ENCODE results near the gene RALGAPA2. TPM values are rescaled to one million over a fixed set of nuclear protein-coding genes. Genes with fewer than 3 reads are reported as not detected.

Gene RALGAPA2
- total RNA-seq, 2 experiments from 2014 or later = 11.7 to 16.0 TPM

- H3K27ac Mint-ChIP-seq = no peak overlapping the region
Measured at GRCh38 chr20:20492521-20493332, 219.7 kb downstream of the RALGAPA2 start.

GRCh38 chr20:20491784-20492264 lies 220.6 kb downstream of the RALGAPA2 start:
- Mint-ChIP-seq H3K4me1 (peaks cover 25% of the 10 kb centered on the region), H3K4me3 (no peak overlapping the region), H3K9me3 (ENCODE audit: low read depth) (no peaks in the 10 kb centered on the region), H3K36me3 (peaks cover 7% of the 10 kb centered on the region), H3K27ac (no peak overlapping the region), H3K27me3 (no peaks in the 10 kb centered on the region)
- DNase-seq = no peak
- no peak for ATAC-seq
- CTCF ChIA-PET = no interaction called here

More at GRCh38 chr20:20492521-20493332, 219.7 kb downstream of the RALGAPA2 start:
- H3K4me3 Mint-ChIP-seq = no peak overlapping the region
- H3K27me3 Mint-ChIP-seq = no peaks in the 10 kb centered on the region
- no peak for DNase-seq
- ATAC-seq = no peak
- H3K4me1 Mint-ChIP-seq = peaks cover 33% of the 10 kb centered on the region
- H3K9me3 Mint-ChIP-seq (ENCODE audit: low read depth) = no peaks in the 10 kb centered on the region
- peaks cover 11% of the 10 kb centered on the region for H3K36me3 Mint-ChIP-seq
- CTCF ChIA-PET = no interaction called here

GRCh38 chr20:20491110-20491783 lies 221.2 kb downstream of the RALGAPA2 start:
- ATAC-seq = no peak
- H3K36me3 Mint-ChIP-seq = peaks cover 11% of the 10 kb centered on the region
- no peak for DNase-seq

GRCh38 chr20:20490673-20491072 lies 221.8 kb downstream of the RALGAPA2 start:
- Mint-ChIP-seq H3K27me3 (no peaks in the 10 kb centered on the region), H3K4me3 (no peak overlapping the region), H3K27ac (no peak overlapping the region), H3K4me1 (peaks cover 19% of the 10 kb centered on the region), H3K36me3 (peaks cover 11% of the 10 kb centered on the region), H3K9me3 (ENCODE audit: low read depth) (no peaks in the 10 kb centered on the region)
- CTCF ChIA-PET = no interaction called here
- DNase-seq (no peak), ATAC-seq (no peak)

More at GRCh38 chr20:20491110-20491783, 221.2 kb downstream of the RALGAPA2 start:
- CTCF ChIA-PET = no interaction called here
- no peaks in the 10 kb centered on the region for H3K27me3 Mint-ChIP-seq
- H3K27ac Mint-ChIP-seq = no peak overlapping the region
- no peak overlapping the region for H3K4me3 Mint-ChIP-seq
- H3K4me1 Mint-ChIP-seq = peaks cover 23% of the 10 kb centered on the region
- no peaks in the 10 kb centered on the region for H3K9me3 Mint-ChIP-seq (ENCODE audit: low read depth)

GRCh38 chr20:20489648-20490341 lies 222.6 kb downstream of the RALGAPA2 start:
- H3K4me3 Mint-ChIP-seq = no peak overlapping the region
- no peak overlapping the region for H3K27ac Mint-ChIP-seq
- DNase-seq = no peak
- H3K27me3 Mint-ChIP-seq = no peaks in the 10 kb centered on the region
- peaks cover 18% of the 10 kb centered on the region for H3K4me1 Mint-ChIP-seq
- CTCF ChIA-PET = no interaction called here
- no peak for ATAC-seq
- no peaks in the 10 kb centered on the region for H3K9me3 Mint-ChIP-seq (ENCODE audit: low read depth)
- peaks cover 11% of the 10 kb centered on the region for H3K36me3 Mint-ChIP-seq

GRCh38 chr20:20489054-20489453 lies 223.4 kb downstream of the RALGAPA2 start:
- Mint-ChIP-seq H3K36me3 (peaks cover 8% of the 10 kb centered on the region), H3K4me3 (no peak overlapping the region), H3K27ac (no peak overlapping the region), H3K27me3 (no peaks in the 10 kb centered on the region), H3K9me3 (ENCODE audit: low read depth) (no peaks in the 10 kb centered on the region), H3K4me1 (peaks cover 18% of the 10 kb centered on the region)
- CTCF ChIA-PET = no interaction called here
- DNase-seq = no peak
- ATAC-seq = no peak

GRCh38 chr20:20488388-20488787 lies 224.1 kb downstream of the RALGAPA2 start:
- no peak overlapping the region for H3K4me3 Mint-ChIP-seq
- no peak for DNase-seq
- H3K9me3 Mint-ChIP-seq (ENCODE audit: low read depth) = no peaks in the 10 kb centered on the region
- peaks cover 18% of the 10 kb centered on the region for H3K4me1 Mint-ChIP-seq
- CTCF ChIA-PET = no interaction called here
- H3K27me3 Mint-ChIP-seq = no peaks in the 10 kb centered on the region
- ATAC-seq = no peak
- no peak overlapping the region for H3K27ac Mint-ChIP-seq
- H3K36me3 Mint-ChIP-seq = peaks cover 8% of the 10 kb centered on the region

- Mint-ChIP-seq H3K9me3 (ENCODE audit: low read depth) (no peaks in the 10 kb centered on the region), H3K36me3 (peaks cover 8% of the 10 kb centered on the region), H3K27me3 (no peaks in the 10 kb centered on the region), H3K4me3 (no peak overlapping the region), H3K27ac (no peak overlapping the region), H3K4me1 (peaks cover 18% of the 10 kb centered on the region)
- no peak for DNase-seq
- no peak for ATAC-seq
- CTCF ChIA-PET = no interaction called here
Measured at GRCh38 chr20:20487811-20488210, 224.6 kb downstream of the RALGAPA2 start.

GRCh38 chr20:20483328-20483727 lies 229.1 kb downstream of the RALGAPA2 start:
- CTCF ChIA-PET = no interaction called here
- Mint-ChIP-seq H3K4me1 (peaks cover 2% of the 10 kb centered on the region), H3K27me3 (no peaks in the 10 kb centered on the region), H3K27ac (no peak overlapping the region), H3K36me3 (peaks cover 3% of the 10 kb centered on the region), H3K9me3 (ENCODE audit: low read depth) (no peaks in the 10 kb centered on the region), H3K4me3 (no peak overlapping the region)
- ATAC-seq (no peak), DNase-seq (no peak)

- Mint-ChIP-seq H3K27me3 (no peaks in the 10 kb centered on the region), H3K27ac (no peak overlapping the region), H3K4me3 (no peak overlapping the region), H3K36me3 (peaks cover 3% of the 10 kb centered on the region), H3K4me1 (peaks cover 2% of the 10 kb centered on the region), H3K9me3 (ENCODE audit: low read depth) (no peaks in the 10 kb centered on the region)
- no peak for ATAC-seq
- CTCF ChIA-PET = no interaction called here
- DNase-seq = no peak
Measured at GRCh38 chr20:20482453-20482852, 230.0 kb downstream of the RALGAPA2 start.

GRCh38 chr20:20480689-20481088 lies 231.8 kb downstream of the RALGAPA2 start:
- DNase-seq (no peak), ATAC-seq (no peak)
- H3K27ac Mint-ChIP-seq = no peak overlapping the region
- CTCF ChIA-PET = no interaction called here
- no peaks in the 10 kb centered on the region for H3K36me3 Mint-ChIP-seq
- H3K4me1 Mint-ChIP-seq = peaks cover 2% of the 10 kb centered on the region
- H3K27me3 Mint-ChIP-seq = no peaks in the 10 kb centered on the region
- no peaks in the 10 kb centered on the region for H3K9me3 Mint-ChIP-seq (ENCODE audit: low read depth)
- H3K4me3 Mint-ChIP-seq = no peak overlapping the region

- Mint-ChIP-seq H3K4me3 (no peak overlapping the region), H3K4me1 (peaks cover 2% of the 10 kb centered on the region), H3K36me3 (peaks cover 2% of the 10 kb centered on the region), H3K27ac (no peak overlapping the region), H3K27me3 (no peaks in the 10 kb centered on the region), H3K9me3 (ENCODE audit: low read depth) (no peaks in the 10 kb centered on the region)
- ATAC-seq (no peak), DNase-seq (no peak)
- CTCF ChIA-PET = no interaction called here
Measured at GRCh38 chr20:20480126-20480525, 232.3 kb downstream of the RALGAPA2 start.

- DNase-seq = no peak
- Mint-ChIP-seq H3K36me3 (peaks cover 2% of the 10 kb centered on the region), H3K27ac (no peak overlapping the region), H3K4me3 (no peak overlapping the region), H3K27me3 (no peaks in the 10 kb centered on the region), H3K4me1 (peaks cover 2% of the 10 kb centered on the region), H3K9me3 (ENCODE audit: low read depth) (no peaks in the 10 kb centered on the region)
- CTCF ChIA-PET = no interaction called here
- no peak for ATAC-seq
Measured at GRCh38 chr20:20477444-20478041, 234.9 kb downstream of the RALGAPA2 start.
